Hepatocyte (in vitro differentiated cells): ENCODE measurements around the gene NRP1.

Experiments used
- EZH2 ChIP-seq: fragments of 200-600 bp; sonication (generic); IDR thresholded peaks from 2 replicates; pipeline ENCODE4 v1.6.1; 2016; ENCODE audit warnings: antibody characterized with exemption, mild to moderate bottlenecking, borderline replicate concordance
- TF ChIP-seq, protein P1 (sequence below): fragments of 200-600 bp; sonication (generic); IDR thresholded peaks from 2 replicates; pipeline ENCODE4 v1.5.1; 2016; ENCODE audit warnings: antibody characterized with exemption, mild to moderate bottlenecking; ENCODE audit not compliant: poor library complexity

GRCh38 chr10:33376476-33376875 lies 42.0 kb upstream of the NRP1 start:
- TF ChIP-seq, protein P1, sequence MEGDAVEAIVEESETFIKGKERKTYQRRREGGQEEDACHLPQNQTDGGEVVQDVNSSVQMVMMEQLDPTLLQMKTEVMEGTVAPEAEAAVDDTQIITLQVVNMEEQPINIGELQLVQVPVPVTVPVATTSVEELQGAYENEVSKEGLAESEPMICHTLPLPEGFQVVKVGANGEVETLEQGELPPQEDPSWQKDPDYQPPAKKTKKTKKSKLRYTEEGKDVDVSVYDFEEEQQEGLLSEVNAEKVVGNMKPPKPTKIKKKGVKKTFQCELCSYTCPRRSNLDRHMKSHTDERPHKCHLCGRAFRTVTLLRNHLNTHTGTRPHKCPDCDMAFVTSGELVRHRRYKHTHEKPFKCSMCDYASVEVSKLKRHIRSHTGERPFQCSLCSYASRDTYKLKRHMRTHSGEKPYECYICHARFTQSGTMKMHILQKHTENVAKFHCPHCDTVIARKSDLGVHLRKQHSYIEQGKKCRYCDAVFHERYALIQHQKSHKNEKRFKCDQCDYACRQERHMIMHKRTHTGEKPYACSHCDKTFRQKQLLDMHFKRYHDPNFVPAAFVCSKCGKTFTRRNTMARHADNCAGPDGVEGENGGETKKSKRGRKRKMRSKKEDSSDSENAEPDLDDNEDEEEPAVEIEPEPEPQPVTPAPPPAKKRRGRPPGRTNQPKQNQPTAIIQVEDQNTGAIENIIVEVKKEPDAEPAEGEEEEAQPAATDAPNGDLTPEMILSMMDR = no peak
- no peak for TF ChIP-seq EZH2
